ENCODE measurements around the gene CDH11.

CDH11 gene, protein sequence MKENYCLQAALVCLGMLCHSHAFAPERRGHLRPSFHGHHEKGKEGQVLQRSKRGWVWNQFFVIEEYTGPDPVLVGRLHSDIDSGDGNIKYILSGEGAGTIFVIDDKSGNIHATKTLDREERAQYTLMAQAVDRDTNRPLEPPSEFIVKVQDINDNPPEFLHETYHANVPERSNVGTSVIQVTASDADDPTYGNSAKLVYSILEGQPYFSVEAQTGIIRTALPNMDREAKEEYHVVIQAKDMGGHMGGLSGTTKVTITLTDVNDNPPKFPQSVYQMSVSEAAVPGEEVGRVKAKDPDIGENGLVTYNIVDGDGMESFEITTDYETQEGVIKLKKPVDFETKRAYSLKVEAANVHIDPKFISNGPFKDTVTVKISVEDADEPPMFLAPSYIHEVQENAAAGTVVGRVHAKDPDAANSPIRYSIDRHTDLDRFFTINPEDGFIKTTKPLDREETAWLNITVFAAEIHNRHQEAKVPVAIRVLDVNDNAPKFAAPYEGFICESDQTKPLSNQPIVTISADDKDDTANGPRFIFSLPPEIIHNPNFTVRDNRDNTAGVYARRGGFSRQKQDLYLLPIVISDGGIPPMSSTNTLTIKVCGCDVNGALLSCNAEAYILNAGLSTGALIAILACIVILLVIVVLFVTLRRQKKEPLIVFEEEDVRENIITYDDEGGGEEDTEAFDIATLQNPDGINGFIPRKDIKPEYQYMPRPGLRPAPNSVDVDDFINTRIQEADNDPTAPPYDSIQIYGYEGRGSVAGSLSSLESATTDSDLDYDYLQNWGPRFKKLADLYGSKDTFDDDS

DNA sequence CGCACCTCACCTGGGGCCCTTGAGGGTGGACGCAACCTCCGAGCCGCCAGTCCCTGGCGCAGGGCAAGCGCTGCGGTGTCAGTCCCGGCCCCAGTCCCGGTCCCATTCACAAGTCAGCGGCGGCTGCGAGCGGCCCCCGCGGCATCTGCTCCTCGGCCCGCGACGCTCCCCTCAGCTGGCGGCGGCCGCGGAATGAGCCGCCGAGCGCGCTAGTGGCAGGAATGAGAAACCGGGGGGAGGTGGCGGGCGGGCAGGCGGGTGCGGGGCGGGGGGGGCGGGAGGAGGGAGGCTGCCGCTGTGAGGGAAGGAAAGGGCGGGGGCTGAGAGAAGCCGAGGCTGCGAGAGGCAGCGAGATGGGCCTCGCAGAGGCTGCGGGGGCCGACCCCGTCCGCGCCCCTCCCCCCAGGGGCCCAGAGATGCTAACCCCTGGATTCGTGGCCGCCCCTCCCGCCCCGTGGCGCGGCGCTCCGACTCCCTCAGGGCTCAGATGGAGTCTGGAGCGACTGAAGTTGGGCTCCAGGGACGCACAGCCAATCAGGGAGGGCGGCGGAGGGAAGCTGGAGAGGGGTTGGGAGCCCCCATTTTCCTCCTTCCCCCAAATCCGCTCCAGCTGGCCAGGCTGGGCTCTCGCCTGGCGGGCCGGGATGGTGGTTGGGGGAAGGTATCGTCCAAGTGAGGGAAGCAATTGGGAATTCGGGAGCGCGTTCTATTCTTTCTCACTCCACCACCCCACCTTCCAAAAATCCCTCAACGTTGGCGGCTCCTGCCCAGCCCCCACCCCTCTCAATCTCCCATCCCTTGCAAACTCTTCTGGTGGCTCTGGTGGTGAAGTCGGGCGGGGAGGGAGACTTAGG is at the start of gene CDH11:
CDH11 (minus strand) TSS at position 194 of the 854 bp plus-strand sequence. CDS start 117,194 bp downstream, outside the sequence.
- ATAC-seq, result no peak
- H3K4me1 Mint-ChIP-seq, result no peaks in the 10 kb centered on the region
- H3K27ac Mint-ChIP-seq, result no peak within 1 kb of the TSS
- H3K9me3 Mint-ChIP-seq, result no peaks in the 10 kb centered on the region
- peaks cover 55% of the 10 kb centered on the region for H3K27me3 Mint-ChIP-seq
- no peak within 1 kb of the TSS for H3K4me3 Mint-ChIP-seq
- DNase-seq, result no peak
- H3K36me3 Mint-ChIP-seq (ENCODE audit: low read depth), result no peaks in the 10 kb centered on the region

DNA sequence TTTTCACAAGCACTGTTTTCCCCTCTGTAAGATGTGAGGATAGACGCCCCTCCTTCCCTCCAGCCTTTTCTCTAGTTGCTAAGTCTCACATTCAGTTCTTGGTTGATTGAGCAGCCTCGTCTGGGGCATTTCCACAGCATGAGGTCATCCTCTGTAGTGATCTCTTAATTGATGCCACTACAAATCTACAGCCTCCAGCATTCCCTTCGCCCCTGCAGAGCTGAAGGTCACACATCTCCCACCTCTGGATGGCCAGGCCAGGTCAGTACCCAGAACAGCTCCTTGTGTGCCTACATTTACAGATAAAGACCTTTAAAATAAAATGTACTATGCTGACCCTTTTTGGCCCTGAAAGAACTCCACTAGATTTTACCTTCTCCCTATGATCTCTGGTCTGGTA is 32.5 kb upstream of the CDH11 start:
- no peaks in the 10 kb centered on the region for H3K36me3 Mint-ChIP-seq (ENCODE audit: low read depth)
- H3K9me3 Mint-ChIP-seq, result no peaks in the 10 kb centered on the region
- H3K4me1 Mint-ChIP-seq, result no peaks in the 10 kb centered on the region
- DNase-seq, result no peak
- no peak for ATAC-seq
- no peaks in the 10 kb centered on the region for H3K27me3 Mint-ChIP-seq
- no peak overlapping the region for H3K4me3 Mint-ChIP-seq
- no peak overlapping the region for H3K27ac Mint-ChIP-seq

DNA sequence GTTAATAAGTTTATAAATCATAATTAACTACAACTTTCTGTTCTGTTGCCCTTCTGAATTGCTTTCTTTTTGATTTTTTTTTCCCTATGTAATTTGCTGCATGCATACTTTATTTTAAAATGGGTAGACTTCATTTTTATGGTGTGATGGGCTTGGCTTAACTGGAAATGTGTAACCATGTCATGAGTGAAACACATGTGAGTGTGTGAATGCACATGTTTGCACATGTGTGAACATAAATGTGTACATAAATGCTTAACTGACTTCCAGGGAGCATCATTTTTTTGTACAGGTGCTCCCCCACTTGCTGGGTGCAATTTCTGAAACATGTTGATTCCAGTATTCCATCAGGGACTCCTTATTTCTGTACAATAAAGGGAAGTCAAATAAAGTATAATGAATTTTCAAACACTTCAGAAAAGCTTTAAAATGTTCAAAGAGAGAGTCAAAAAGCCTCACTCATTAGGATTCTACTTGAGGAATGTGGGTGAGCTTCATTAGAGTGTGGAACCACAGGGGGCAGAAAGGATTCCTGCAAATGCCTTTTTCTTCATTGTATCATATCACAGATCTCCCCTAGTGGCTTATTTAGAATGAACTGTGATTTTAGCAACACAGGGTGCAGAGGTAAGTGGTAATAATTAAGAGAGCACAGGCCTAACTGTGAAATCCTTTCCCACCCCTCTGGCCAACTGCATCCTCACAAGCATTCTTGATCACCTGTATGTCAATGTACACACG is 31.7 kb upstream of the CDH11 start:
- ATAC-seq (no peak), DNase-seq (no peak)
- Mint-ChIP-seq H3K27me3 (no peaks in the 10 kb centered on the region), H3K36me3 (ENCODE audit: low read depth) (no peaks in the 10 kb centered on the region), H3K9me3 (no peaks in the 10 kb centered on the region), H3K27ac (no peak overlapping the region), H3K4me1 (no peaks in the 10 kb centered on the region), H3K4me3 (no peak overlapping the region)

DNA sequence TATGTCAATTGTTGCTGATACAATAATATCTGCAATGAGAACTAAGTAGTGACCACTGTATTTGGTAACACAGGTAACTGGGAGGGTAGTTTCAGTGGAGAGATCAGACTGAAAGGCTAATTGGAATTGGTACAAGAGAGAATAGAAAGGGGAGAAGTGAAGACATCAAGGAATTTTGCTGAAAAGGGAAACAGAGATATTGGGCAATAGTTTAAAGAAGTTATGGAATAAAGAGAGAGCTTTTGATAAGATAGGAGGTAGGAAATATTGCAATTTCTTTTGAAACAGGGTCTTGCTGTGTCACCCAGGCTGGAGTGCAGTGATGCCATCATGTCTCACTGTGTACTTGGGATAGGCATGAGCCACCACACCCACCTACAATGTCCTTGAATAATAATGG is 26.9 kb upstream of the CDH11 start:
- Mint-ChIP-seq H3K9me3 (peaks cover 7% of the 10 kb centered on the region), H3K27me3 (no peaks in the 10 kb centered on the region), H3K36me3 (ENCODE audit: low read depth) (no peaks in the 10 kb centered on the region), H3K4me3 (no peak overlapping the region), H3K4me1 (no peaks in the 10 kb centered on the region), H3K27ac (no peak overlapping the region)
- no peak for DNase-seq
- no peak for ATAC-seq

DNA sequence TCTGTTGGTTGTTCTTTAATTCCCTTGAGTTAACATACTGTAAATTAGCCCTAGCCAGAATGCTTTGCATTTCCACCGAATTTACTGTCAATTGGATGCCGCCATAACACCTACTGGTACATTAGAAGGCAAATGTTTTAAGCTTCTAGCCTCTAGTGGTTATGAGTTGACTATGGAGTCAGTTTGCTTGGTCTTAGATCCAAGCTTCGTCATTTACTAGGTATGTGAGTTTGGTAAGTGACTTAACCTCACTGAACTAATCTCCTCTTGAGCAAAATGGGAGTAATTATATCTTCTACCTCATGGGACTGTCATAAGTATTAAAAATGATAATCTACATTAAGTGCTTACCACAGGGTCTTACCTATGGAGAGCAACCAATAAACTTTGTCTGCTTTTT is 20.4 kb upstream of the CDH11 start:
- DNase-seq (no peak), ATAC-seq (no peak)
- Mint-ChIP-seq H3K27ac (no peak overlapping the region), H3K4me3 (no peak overlapping the region), H3K9me3 (peaks cover 6% of the 10 kb centered on the region), H3K36me3 (ENCODE audit: low read depth) (no peaks in the 10 kb centered on the region), H3K4me1 (no peaks in the 10 kb centered on the region), H3K27me3 (no peaks in the 10 kb centered on the region)

DNA sequence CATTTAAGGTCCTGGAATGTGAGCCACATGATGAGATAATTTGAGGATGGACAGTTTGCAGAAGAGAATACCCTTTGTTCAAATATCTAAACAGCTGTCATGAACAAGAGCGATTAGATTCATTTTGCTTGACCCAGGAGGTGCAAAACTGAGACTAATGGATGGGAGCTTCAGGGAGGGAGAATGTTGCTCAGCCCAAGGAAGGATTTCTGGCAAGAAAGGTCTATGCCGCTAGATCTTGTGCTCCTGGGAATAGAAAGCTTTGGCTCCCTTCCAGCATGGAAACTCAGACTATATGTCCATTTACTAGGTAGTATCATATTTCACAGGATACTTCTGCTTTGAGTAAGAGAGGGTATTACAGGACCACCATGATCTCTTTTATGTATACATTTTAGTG is 14.8 kb upstream of the CDH11 start:
- peaks cover 3% of the 10 kb centered on the region for H3K9me3 Mint-ChIP-seq
- DNase-seq (no peak), ATAC-seq (no peak)
- H3K4me3 Mint-ChIP-seq, result no peak overlapping the region
- H3K4me1 Mint-ChIP-seq, result no peaks in the 10 kb centered on the region
- H3K27me3 Mint-ChIP-seq, result no peaks in the 10 kb centered on the region
- no peaks in the 10 kb centered on the region for H3K36me3 Mint-ChIP-seq (ENCODE audit: low read depth)
- no peak overlapping the region for H3K27ac Mint-ChIP-seq

DNA sequence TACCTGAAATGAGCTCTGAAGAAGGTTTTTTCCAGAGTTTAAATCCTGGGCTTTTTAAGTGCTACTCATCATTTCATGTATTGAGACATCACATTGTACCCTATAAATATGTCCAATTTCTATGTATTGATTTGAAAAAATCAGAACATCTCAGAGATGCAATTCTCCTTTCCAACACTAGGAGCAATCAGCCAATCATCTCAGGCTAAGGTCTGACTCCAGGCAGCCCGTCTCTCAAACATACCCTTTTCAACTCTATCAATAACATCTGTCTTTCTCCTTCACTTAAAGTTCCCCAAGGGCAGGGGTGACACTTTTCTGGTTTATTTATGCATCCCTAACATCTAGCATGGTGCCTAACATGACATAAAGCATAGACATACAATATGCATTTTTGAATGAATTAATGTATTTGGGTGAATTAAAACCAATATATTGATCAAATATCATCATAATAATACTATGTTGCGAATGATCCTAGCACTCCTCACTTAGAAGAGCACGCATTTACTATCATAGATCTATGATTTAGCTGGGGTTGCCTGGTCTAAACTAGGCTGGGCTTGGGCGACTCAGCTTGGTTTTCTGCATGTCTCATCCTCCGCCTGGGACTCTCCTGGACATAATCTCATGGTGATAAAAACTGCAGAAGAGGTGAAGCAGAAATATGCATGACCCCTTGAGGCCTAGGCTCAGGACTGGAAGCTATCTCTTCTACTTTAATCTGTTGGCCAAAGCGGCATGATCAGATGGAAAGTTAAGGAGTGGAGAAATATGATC is 5.2 kb upstream of the CDH11 start:
- no peak overlapping the region for H3K4me3 Mint-ChIP-seq

DNA sequence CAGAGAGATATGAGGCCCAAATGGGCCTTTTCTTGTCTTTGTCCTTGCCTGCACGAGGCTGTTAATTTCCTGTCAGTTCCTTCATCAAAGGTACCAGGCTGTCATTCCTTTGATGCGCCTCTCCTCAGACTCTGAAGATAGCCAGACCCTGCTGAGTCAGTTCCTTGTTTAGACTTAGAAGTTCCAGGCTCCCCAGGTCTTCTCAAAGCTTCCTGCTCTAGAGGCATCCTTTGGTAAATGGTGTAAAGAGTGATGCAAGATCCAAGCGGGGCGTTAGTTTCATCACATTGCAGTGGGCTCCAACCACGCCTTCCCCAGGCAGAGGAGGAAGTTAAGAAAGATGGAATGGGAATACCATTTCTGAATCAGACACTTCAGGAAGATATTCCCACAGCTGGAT is 4.0 kb upstream of the CDH11 start:
- Mint-ChIP-seq H3K4me1 (no peaks in the 10 kb centered on the region), H3K36me3 (ENCODE audit: low read depth) (no peaks in the 10 kb centered on the region), H3K9me3 (no peaks in the 10 kb centered on the region), H3K27me3 (peaks cover 28% of the 10 kb centered on the region), H3K27ac (no peak overlapping the region), H3K4me3 (no peak overlapping the region)
- ATAC-seq, result no peak
- no peak for DNase-seq

More for the DNA sequence above, 5.2 kb upstream of the CDH11 start:
- no peaks in the 10 kb centered on the region for H3K36me3 Mint-ChIP-seq (ENCODE audit: low read depth)
- no peaks in the 10 kb centered on the region for H3K9me3 Mint-ChIP-seq
- no peaks in the 10 kb centered on the region for H3K4me1 Mint-ChIP-seq
- H3K27ac Mint-ChIP-seq, result no peak overlapping the region
- H3K27me3 Mint-ChIP-seq, result peaks cover 22% of the 10 kb centered on the region
- DNase-seq, result no peak
- peak; percentile 20 for ATAC-seq

DNA sequence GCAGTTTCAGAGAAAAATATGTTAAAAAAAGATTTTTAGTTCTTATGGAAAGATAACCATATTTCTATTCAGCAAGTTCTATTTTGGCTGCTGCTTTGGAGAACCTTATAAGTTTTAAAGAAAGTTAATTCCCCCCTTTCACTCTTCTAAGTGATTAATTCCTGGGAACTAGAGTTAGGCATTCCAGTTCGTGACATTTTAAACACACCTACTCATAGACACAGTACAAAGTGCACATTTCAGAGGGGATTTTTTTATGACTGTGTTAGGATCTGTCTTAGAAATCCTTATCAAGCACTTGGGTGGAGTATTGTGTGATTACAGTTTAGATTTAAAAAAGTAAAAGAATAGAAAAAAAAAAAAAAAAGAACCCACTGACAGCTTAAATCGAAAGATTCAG is 3.5 kb upstream of the CDH11 start:
- no peaks in the 10 kb centered on the region for H3K4me1 Mint-ChIP-seq
- H3K9me3 Mint-ChIP-seq, result no peaks in the 10 kb centered on the region
- no peaks in the 10 kb centered on the region for H3K36me3 Mint-ChIP-seq (ENCODE audit: low read depth)
- no peak overlapping the region for H3K4me3 Mint-ChIP-seq
- H3K27me3 Mint-ChIP-seq, result peaks cover 34% of the 10 kb centered on the region
- no peak overlapping the region for H3K27ac Mint-ChIP-seq
- no peak for ATAC-seq
- no peak for DNase-seq

DNA sequence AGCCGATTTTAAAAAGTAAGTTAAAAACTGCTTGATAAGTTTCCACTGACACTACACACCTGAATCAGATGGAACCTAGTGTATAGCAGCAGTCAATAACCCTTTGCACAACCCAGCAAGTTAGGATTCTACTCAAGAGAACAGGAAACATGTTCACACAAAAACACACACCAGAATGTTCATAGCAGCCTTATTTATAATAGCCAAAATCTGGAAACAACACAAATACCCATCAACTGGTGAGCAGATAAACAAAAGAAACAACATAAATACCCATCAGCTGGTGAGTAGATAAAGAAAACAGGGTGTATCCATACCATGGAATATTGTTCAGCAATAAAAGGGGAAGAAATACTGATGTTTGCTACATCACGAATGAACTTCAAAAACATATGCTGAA is 2.7 kb upstream of the CDH11 start:
- Mint-ChIP-seq H3K9me3 (no peaks in the 10 kb centered on the region), H3K27me3 (peaks cover 38% of the 10 kb centered on the region), H3K27ac (no peak overlapping the region), H3K36me3 (ENCODE audit: low read depth) (no peaks in the 10 kb centered on the region), H3K4me1 (no peaks in the 10 kb centered on the region), H3K4me3 (no peak overlapping the region)
- DNase-seq (no peak), ATAC-seq (no peak)

DNA sequence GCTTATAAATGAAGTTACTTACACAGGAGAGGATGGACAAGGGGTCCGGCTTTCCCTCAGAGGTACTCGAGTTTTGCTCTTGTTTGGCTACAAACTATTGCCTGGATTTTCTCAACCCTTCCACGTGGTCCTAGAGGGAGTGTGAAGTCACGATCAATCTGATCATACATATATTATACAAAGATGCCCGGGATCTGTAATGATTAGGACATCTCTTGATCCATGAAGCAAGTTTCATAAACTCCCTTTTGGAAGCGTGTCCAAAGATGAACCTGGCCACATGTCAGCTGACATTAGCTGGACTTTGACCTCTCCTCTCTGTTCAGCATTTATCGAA is 2.3 kb upstream of the CDH11 start:
- Mint-ChIP-seq H3K27me3 (peaks cover 41% of the 10 kb centered on the region), H3K36me3 (ENCODE audit: low read depth) (no peaks in the 10 kb centered on the region), H3K27ac (no peak overlapping the region), H3K4me3 (no peak overlapping the region), H3K4me1 (no peaks in the 10 kb centered on the region), H3K9me3 (no peaks in the 10 kb centered on the region)
- DNase-seq (no peak), ATAC-seq (no peak)

DNA sequence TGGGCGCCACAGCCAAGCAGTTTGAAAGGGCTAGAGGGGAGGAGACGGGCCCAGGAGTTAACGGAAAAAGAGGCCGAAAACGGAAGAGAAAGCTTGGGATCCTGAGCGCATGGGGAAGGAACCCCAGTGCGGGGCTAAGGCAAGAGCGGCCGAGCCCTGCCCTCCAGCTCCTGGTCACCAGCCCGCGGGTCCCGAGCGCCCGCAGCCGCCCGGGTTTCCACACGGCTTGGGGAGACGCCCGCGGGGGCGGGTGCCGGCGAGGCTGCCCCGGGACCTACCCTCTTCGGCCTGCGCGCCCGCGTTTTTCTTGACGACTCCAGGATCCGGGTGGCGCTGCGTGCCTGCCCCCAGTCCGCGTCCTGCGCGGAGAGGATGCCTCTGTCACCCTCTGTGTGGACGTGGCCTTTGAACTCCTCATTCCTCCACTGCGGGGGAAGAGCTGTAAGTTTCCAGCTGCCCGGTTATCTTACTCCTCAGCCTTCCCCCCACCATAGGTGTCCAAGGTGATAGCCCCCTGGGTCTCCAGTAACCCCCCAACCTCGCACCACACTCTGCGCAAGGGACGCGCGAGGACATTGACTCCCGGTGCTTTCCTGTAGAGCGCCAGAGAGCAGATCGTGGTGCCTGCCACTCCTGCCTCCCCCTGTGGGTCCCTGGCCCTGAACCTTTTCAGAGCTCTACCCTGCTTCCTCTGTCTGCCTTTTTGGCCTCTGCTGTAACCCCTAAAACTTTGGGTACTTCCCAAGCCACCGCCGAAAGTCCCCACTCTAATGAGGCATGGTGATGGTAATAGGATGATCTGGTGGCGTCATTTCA is 1.7 kb upstream of the CDH11 start:
- ATAC-seq, result no peak
- Mint-ChIP-seq H3K9me3 (no peaks in the 10 kb centered on the region), H3K27me3 (peaks cover 47% of the 10 kb centered on the region), H3K27ac (no peak overlapping the region), H3K36me3 (ENCODE audit: low read depth) (no peaks in the 10 kb centered on the region), H3K4me3 (no peak overlapping the region), H3K4me1 (no peaks in the 10 kb centered on the region)
- DNase-seq, result no peak

Data from activated naive CD8-positive, alpha-beta T cell treated with anti-CD3 and anti-CD28 coated beads, Interleukin-2, amount 50 U/mL, for 24 hours (primary cell).